Transverse colon (tissue), 4 donors: ENCODE measurements around the gene ADAMTS16. TPM values are rescaled to one million over a fixed set of nuclear protein-coding genes. Genes with fewer than 3 reads are reported as not detected.

Experiments used
- DNase-seq: peaks from one replicate; pipeline ENCODE4 v3.0.0-alpha.2; 2019
- H3K27ac ChIP-seq, 4 donors: fragments of 200-600 bp; sonication (generic); 2 replicates each; pipeline ENCODE4 v1.5.1; 2016 to 2018; ENCODE audit warnings: inconsistent platforms in 4 of 4
- H3K27me3 ChIP-seq: fragments of 200-600 bp; sonication (generic); 2 replicates; pipeline ENCODE4 v1.5.1; 2017; ENCODE audit warnings: inconsistent platforms
- H3K36me3 ChIP-seq, 4 donors: fragments of 200-600 bp; sonication (generic); 2 replicates each; pipeline ENCODE4 v1.5.1; 2017 to 2019; ENCODE audit warnings: inconsistent platforms in 4 of 4
- H3K4me1 ChIP-seq, 4 donors: fragments of 200-600 bp; sonication (generic); 2 replicates each; pipeline ENCODE4 v1.5.1; 2017 to 2020; ENCODE audit warnings: inconsistent platforms in 4 of 4
- H3K4me3 ChIP-seq, 4 donors: fragments of 200-600 bp; sonication (generic); 1 replicate in 1 of 4; 2 replicates in 3 of 4; pipeline versions ENCODE4 v1.5.1 to v1.6.1; 2017 to 2019; ENCODE audit warnings: inconsistent platforms in 4 of 4
- H3K9me3 ChIP-seq, 2 donors: fragments of 200-600 bp; sonication (generic); 2 replicates each; pipeline ENCODE4 v1.5.1; 2017 to 2019; ENCODE audit warnings: inconsistent platforms in 2 of 2
- CTCF ChIP-seq, 5 experiments: fragments of 200-600 bp in 3 of 5; fragments of 450-650 bp in 2 of 5; sonication (generic) in 3 of 5; IDR thresholded peaks; 1 replicate in 2 of 5; 2 replicates in 3 of 5; pipeline ENCODE4 v1.5.1; 2016 to 2017; ENCODE audit warnings: antibody characterized with exemption in 5 of 5, inconsistent platforms in 3 of 5, mild to moderate bottlenecking in 2 of 5, moderate library complexity in 1 of 5
- EP300 ChIP-seq: sonication (generic); formaldehyde crosslinking; IDR thresholded peaks from one replicate; pipeline ENCODE4 v1.6.1; 2017; ENCODE audit warnings: antibody characterized with exemption, low read depth
- POLR2A ChIP-seq: fragments of 450-650 bp; IDR thresholded peaks from one replicate; pipeline ENCODE4 v1.6.1; 2016; ENCODE audit warnings: antibody characterized with exemption, mild to moderate bottlenecking, moderate library complexity
- POLR2AphosphoS5 ChIP-seq, 3 donors: sonication (generic); formaldehyde crosslinking; IDR thresholded peaks; one replicate each; pipeline ENCODE4 v1.6.1; 2016; ENCODE audit warnings: antibody characterized with exemption in 3 of 3
- WGBS, 2 donors: methylation state at CpG; one replicate each; pipeline ENCODE4 v1.1.5; 2018; ENCODE audit warnings: low coverage in 1 of 2; 5-methylcytosine and 5-hydroxymethylcytosine counted together
- in situ Hi-C, 4 donors: fragments of 200-750 bp; cut with MboI; loops; one replicate each; pipeline versions ENCODE4 v1.15.0 to v1.15.1; 2017; ENCODE audit warnings: low sequenced_read_pairs in 3 of 4, low pct_ligation_motif_present in 1 of 4, low pct_unique_long_range_greater_than_20kb in 1 of 4
- intact Hi-C: fragments of 100-400 bp; cut with DNase I; formaldehyde crosslinking; loops from one replicate; pipeline ENCODE4 v1.15.1; 2023; ENCODE audit warnings: low total_unique reads
- total RNA-seq, 4 donors: library from RNA; depleted of rRNA; stranded (reverse); fragments of >200 nt; gene quantifications; one replicate each; pipeline ENCODE4 v1.1.0, GENCODE V29; 2016

ADAMTS16 gene
- total RNA-seq, 4 donors from 2014 or later, result 0.68 to 4.4 TPM; not detected in 2

DNA sequence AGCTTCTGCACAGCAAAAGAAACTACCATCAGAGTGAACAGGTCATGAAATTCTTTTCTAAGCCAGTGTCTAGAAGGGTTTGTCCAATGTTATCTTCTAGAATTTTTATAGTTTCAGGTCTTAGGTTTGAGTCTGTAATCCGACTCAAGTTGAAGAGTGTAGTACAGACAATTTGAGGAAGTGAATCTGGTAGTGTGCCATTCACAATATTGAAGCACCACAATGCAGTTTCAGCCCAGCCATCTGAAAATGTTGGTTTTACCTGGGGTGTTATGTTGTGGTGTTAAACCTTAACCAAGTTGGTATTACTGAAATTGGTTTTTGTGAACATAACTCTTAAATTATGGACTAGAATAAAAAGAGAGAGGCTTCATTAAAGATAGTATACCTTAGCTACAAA is 77.2 kb downstream of the ADAMTS16 start:
- H3K27me3 ChIP-seq, result no peaks in the 10 kb centered on the region
- H3K4me1 ChIP-seq, result no peaks in the 10 kb centered on the region
- WGBS, 2 donors, result 59 to 83% methylated on average over 1 of the region's 1 CpG
- H3K9me3 ChIP-seq, result no peaks in the 10 kb centered on the region
- intact Hi-C loops (no loop called here), in situ Hi-C loops (no loop called here)
- no peak for DNase-seq
- no peak for TF ChIP-seq POLR2AphosphoS5 (IDR thresholded peaks at IDR 0.05)
- no peak for TF ChIP-seq CTCF (IDR thresholded peaks at IDR 0.05)
- TF ChIP-seq EP300, result no peak
- TF ChIP-seq POLR2A, result no peak
- H3K4me3 ChIP-seq, result no peak overlapping the region
- no peak overlapping the region for H3K27ac ChIP-seq
- no peaks in the 10 kb centered on the region for H3K36me3 ChIP-seq

DNA sequence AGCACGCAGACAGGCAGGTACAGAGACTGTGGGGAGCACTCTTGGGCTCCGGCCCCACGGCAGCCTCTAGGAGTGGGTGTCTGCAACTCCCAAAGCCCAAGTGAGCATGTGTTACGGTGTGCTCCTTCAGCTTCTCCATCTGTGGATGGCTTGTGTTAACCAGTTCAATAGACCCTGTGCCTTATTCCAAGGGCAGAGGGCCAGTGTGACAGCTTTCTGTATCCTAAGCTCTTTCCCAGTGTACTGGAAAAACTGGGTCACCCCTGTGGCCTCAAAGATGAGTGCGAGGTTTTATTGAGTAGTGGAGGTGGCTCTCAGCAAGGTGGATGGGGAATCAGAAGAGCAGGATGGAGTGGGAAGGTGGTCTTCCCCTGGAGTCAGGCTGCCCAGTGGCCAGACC is 78.3 kb downstream of the ADAMTS16 start:
- TF ChIP-seq POLR2AphosphoS5 (IDR thresholded peaks at IDR 0.05) (no peak), POLR2A (no peak), CTCF (IDR thresholded peaks at IDR 0.05) (no peak), EP300 (no peak)
- WGBS, 2 donors, result 85% methylated on average over 5 of the region's 5 CpGs; no CpG with 5 or more reads in 1 of the 2 donors

DNA sequence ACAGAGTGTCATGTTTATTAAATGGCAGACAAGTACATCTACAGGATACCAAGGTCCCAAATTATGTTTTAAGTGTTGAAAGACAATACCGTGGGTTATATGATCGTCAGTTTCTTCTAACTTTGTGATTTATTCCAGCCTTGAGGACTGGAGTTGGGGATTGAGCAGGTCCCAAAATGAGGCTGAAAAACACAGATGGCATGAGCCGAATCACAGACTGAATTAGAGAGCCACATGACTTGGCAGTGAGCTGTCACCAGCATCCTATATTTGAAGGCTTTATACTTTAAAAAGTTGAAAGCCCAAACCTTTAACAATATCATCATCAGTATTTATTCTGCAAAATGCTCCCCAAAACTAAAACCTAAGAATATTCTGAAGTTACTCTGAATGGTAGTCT is 79.4 kb downstream of the ADAMTS16 start:
- Histone ChIP-seq H3K27ac (no peak overlapping the region), H3K27me3 (no peaks in the 10 kb centered on the region), H3K36me3 (no peaks in the 10 kb centered on the region), H3K4me3 (no peak overlapping the region), H3K4me1 (no peaks in the 10 kb centered on the region), H3K9me3 (no peaks in the 10 kb centered on the region)
- no peak for DNase-seq
- TF ChIP-seq CTCF (IDR thresholded peaks at IDR 0.05), result no peak
- TF ChIP-seq EP300, result no peak
- no peak for TF ChIP-seq POLR2AphosphoS5 (IDR thresholded peaks at IDR 0.05)
- no peak for TF ChIP-seq POLR2A
- intact Hi-C loops, result no loop called here
- 74 to 87% methylated on average over 3 of the region's 3 CpGs for WGBS, 2 donors
- in situ Hi-C loops, result no loop called here

More for the DNA sequence above, 78.3 kb downstream of the ADAMTS16 start:
- in situ Hi-C loops, result no loop called here
- no peaks in the 10 kb centered on the region for H3K9me3 ChIP-seq
- H3K4me3 ChIP-seq, result no peak overlapping the region
- H3K27me3 ChIP-seq, result no peaks in the 10 kb centered on the region
- DNase-seq, result no peak
- no peaks in the 10 kb centered on the region for H3K36me3 ChIP-seq
- no peak overlapping the region for H3K27ac ChIP-seq
- no peaks in the 10 kb centered on the region for H3K4me1 ChIP-seq
- intact Hi-C loops, result no loop called here

GRCh38 chr5:5220901-5221631 is 80.9 kb downstream of the ADAMTS16 start:
- no peaks in the 10 kb centered on the region for H3K27me3 ChIP-seq
- intact Hi-C loops (no loop called here), in situ Hi-C loops (no loop called here)
- TF ChIP-seq CTCF (IDR thresholded peaks at IDR 0.05) (no peak), POLR2AphosphoS5 (IDR thresholded peaks at IDR 0.05) (no peak), POLR2A (no peak), EP300 (no peak)
- H3K27ac ChIP-seq, result no peak overlapping the region
- 70% methylated on average over 14 of the region's 14 CpGs for WGBS, 2 donors
- H3K4me1 ChIP-seq, result no peaks in the 10 kb centered on the region
- no peaks in the 10 kb centered on the region for H3K9me3 ChIP-seq
- DNase-seq, result no peak
- H3K36me3 ChIP-seq, result no peaks in the 10 kb centered on the region
- no peak overlapping the region for H3K4me3 ChIP-seq
